Activated naive CD8-positive, alpha-beta T cell (primary cell): ENCODE results near the gene ADAMTSL2.

Experiments used
- H3K27ac Mint-ChIP-seq: one replicate; pipeline ENCODE4 v1.8.0; 2021; ENCODE audit warnings: mixed read lengths
- H3K27me3 Mint-ChIP-seq: one replicate; pipeline ENCODE4 v1.8.0; 2021; ENCODE audit warnings: mixed read lengths
- H3K36me3 Mint-ChIP-seq: one replicate; pipeline ENCODE4 v1.8.0; 2021; ENCODE audit warnings: mixed read lengths
- H3K4me1 Mint-ChIP-seq: one replicate; pipeline ENCODE4 v1.8.0; 2021; ENCODE audit warnings: low read depth, mixed read lengths
- H3K4me3 Mint-ChIP-seq: one replicate; pipeline ENCODE4 v1.8.0; 2021; ENCODE audit warnings: mild to moderate bottlenecking, mixed read lengths
- H3K9me3 Mint-ChIP-seq: one replicate; pipeline ENCODE4 v1.8.0; 2021; ENCODE audit warnings: low read depth, mixed read lengths

The ADAMTSL2 gene

DNA sequence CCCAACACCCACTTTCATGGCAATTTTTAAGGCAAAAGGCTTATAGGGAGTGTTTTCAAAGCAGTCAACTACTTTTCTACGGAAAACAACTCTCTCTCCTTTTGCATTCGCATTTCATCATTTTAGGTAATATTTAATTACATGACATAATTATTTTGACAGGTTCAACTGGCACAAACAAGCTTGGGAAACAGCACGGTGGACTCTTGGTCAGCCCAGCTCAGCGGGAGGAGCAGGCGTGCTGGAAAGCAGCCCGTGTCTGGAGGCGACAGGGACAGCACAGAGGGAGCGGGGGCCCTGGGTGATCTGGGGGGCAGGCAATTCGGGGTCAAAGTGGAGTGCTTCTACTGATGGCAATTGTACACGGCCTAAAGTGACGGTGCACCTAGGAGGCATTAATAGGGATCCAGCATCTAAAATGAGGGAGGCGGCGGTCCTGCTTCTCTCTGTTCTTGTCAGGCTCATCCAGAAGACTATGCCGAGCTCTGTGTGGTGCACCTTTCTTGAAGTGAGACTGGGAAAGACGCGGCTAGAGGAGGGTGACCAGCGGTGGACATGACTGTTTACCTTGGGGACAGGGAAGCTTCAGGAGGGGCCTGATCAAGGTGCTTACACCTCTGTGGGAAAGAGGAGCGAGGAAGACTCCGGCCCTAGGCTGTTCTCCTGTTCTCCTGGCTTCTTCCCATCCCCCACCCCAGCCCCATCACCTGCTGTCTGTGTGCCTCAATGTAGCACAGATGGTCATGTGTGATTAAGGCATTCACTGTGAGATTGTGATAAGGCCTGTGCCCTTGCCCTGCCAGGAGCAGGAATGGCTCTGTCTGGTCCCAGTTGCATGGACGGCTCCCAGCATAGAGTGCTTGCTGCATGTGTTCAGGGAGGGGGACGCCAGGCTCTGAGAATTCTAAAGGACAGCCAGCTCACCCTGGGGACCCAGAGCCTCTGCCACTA is 13.1 kb upstream of the ADAMTSL2 start:
- H3K4me1 Mint-ChIP-seq: peaks cover 2% of the 10 kb centered on the region
- H3K4me3 Mint-ChIP-seq: no peak overlapping the region
- H3K36me3 Mint-ChIP-seq: no peaks in the 10 kb centered on the region
- H3K27ac Mint-ChIP-seq: no peak overlapping the region
- no peaks in the 10 kb centered on the region for H3K9me3 Mint-ChIP-seq
- no peaks in the 10 kb centered on the region for H3K27me3 Mint-ChIP-seq

GRCh38 chr9:133522073-133522910 is 12.2 kb upstream of the ADAMTSL2 start:
- H3K27me3 Mint-ChIP-seq: no peaks in the 10 kb centered on the region
- no peak overlapping the region for H3K27ac Mint-ChIP-seq
- no peaks in the 10 kb centered on the region for H3K9me3 Mint-ChIP-seq
- peaks cover 5% of the 10 kb centered on the region for H3K4me1 Mint-ChIP-seq
- H3K36me3 Mint-ChIP-seq: no peaks in the 10 kb centered on the region
- H3K4me3 Mint-ChIP-seq: no peak overlapping the region

- Mint-ChIP-seq H3K9me3 (no peaks in the 10 kb centered on the region), H3K27me3 (no peaks in the 10 kb centered on the region), H3K4me3 (no peak overlapping the region), H3K27ac (no peak overlapping the region), H3K36me3 (no peaks in the 10 kb centered on the region), H3K4me1 (peaks cover 5% of the 10 kb centered on the region)
These were observed 11.4 kb upstream of the ADAMTSL2 start for GRCh38 chr9:133523106-133523505.

GRCh38 chr9:133524146-133524545 is 10.4 kb upstream of the ADAMTSL2 start:
- Mint-ChIP-seq H3K36me3 (no peaks in the 10 kb centered on the region), H3K27me3 (no peaks in the 10 kb centered on the region), H3K9me3 (no peaks in the 10 kb centered on the region), H3K4me1 (peaks cover 5% of the 10 kb centered on the region), H3K27ac (no peak overlapping the region), H3K4me3 (no peak overlapping the region)

- H3K4me3 Mint-ChIP-seq: no peak within 1 kb of the TSS
- peaks cover 5% of the 10 kb centered on the region for H3K4me1 Mint-ChIP-seq
- H3K27ac Mint-ChIP-seq: no peak within 1 kb of the TSS
- H3K9me3 Mint-ChIP-seq: no peaks in the 10 kb centered on the region
- H3K27me3 Mint-ChIP-seq: no peaks in the 10 kb centered on the region
- H3K36me3 Mint-ChIP-seq: no peaks in the 10 kb centered on the region
These were observed 9.8 kb upstream of the ADAMTSL2 start, which contains the start of gene MYMK for GRCh38 chr9:133524679-133525228. MYMK (minus strand) TSS chr9:133524959; CDS start chr9:133524844, 115 bp downstream.

DNA sequence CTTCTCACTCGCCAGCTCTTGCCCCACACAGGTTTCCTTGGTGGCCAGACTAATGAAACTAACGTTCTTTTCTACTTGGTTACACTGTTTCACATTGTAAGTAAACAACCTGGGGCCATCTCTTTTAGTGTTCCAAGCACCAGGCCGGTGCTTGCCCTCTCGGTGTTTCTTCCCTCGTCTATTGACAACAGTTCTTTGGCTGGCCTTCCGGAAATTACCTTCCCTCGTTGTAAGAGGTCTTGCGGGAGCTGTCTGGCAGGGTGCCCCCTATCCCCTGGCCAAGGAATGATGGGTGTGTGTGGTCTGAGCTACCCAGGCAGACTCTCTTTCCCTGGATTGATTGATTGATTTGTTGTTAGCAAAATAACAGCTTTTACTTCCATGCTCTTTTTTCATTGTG is 8.8 kb upstream of the ADAMTSL2 start:
- H3K36me3 Mint-ChIP-seq: no peaks in the 10 kb centered on the region
- peaks cover 5% of the 10 kb centered on the region for H3K4me1 Mint-ChIP-seq
- no peaks in the 10 kb centered on the region for H3K9me3 Mint-ChIP-seq
- no peak overlapping the region for H3K27ac Mint-ChIP-seq
- H3K4me3 Mint-ChIP-seq: no peak overlapping the region
- no peaks in the 10 kb centered on the region for H3K27me3 Mint-ChIP-seq

DNA sequence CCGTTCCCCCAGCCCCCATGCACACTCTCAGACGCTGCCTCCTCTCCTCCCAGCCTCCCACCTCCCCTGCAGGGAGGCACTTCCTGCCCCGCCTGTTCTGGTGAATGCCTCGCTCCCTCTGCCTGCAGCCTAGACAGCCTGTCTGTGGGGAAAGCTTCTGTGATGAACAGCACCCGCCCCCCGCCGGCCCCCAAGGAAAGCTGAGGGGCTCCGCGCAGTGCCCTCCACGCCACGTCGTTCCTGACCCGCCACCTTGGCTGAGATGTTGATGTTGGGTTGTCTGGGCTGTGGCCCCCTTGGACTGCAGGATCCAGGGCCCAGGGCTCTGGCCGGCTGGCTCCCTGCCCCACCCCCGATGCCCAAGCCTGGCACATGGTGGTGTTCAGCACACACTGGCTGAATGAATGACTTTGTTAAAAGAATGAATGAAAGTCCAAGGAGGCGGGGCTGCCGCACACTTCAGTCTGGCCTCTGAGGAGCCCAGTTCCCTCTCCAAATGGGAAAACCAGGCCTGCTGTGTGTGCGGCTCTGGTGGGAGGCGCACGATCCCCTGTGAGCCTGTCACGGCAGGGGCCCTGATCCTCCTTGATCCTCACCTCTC is 7.7 kb upstream of the ADAMTSL2 start:
- peaks cover 5% of the 10 kb centered on the region for H3K4me1 Mint-ChIP-seq
- no peak overlapping the region for H3K27ac Mint-ChIP-seq
- no peak overlapping the region for H3K4me3 Mint-ChIP-seq
- H3K36me3 Mint-ChIP-seq: no peaks in the 10 kb centered on the region
- H3K9me3 Mint-ChIP-seq: no peaks in the 10 kb centered on the region
- no peaks in the 10 kb centered on the region for H3K27me3 Mint-ChIP-seq

- H3K36me3 Mint-ChIP-seq: no peaks in the 10 kb centered on the region
- H3K27ac Mint-ChIP-seq: no peak overlapping the region
- H3K4me3 Mint-ChIP-seq: no peak overlapping the region
- peaks cover 5% of the 10 kb centered on the region for H3K4me1 Mint-ChIP-seq
- no peaks in the 10 kb centered on the region for H3K27me3 Mint-ChIP-seq
- no peaks in the 10 kb centered on the region for H3K9me3 Mint-ChIP-seq
These were observed 7.0 kb upstream of the ADAMTSL2 start for GRCh38 chr9:133527444-133527920.

- H3K4me3 Mint-ChIP-seq: no peak overlapping the region
- H3K36me3 Mint-ChIP-seq: no peaks in the 10 kb centered on the region
- H3K27ac Mint-ChIP-seq: no peak overlapping the region
- no peaks in the 10 kb centered on the region for H3K9me3 Mint-ChIP-seq
- H3K4me1 Mint-ChIP-seq: peaks cover 11% of the 10 kb centered on the region
- H3K27me3 Mint-ChIP-seq: no peaks in the 10 kb centered on the region
These were observed 6.3 kb upstream of the ADAMTSL2 start for GRCh38 chr9:133528001-133528875.

- no peaks in the 10 kb centered on the region for H3K9me3 Mint-ChIP-seq
- no peaks in the 10 kb centered on the region for H3K27me3 Mint-ChIP-seq
- no peaks in the 10 kb centered on the region for H3K36me3 Mint-ChIP-seq
- no peak overlapping the region for H3K27ac Mint-ChIP-seq
- H3K4me3 Mint-ChIP-seq: no peak overlapping the region
- H3K4me1 Mint-ChIP-seq: peaks cover 16% of the 10 kb centered on the region
These were observed 5.6 kb upstream of the ADAMTSL2 start for GRCh38 chr9:133528876-133529241.

- Mint-ChIP-seq H3K9me3 (no peaks in the 10 kb centered on the region), H3K27ac (no peak overlapping the region), H3K27me3 (no peaks in the 10 kb centered on the region)
These were observed 5.0 kb upstream of the ADAMTSL2 start for GRCh38 chr9:133529457-133529856.

DNA sequence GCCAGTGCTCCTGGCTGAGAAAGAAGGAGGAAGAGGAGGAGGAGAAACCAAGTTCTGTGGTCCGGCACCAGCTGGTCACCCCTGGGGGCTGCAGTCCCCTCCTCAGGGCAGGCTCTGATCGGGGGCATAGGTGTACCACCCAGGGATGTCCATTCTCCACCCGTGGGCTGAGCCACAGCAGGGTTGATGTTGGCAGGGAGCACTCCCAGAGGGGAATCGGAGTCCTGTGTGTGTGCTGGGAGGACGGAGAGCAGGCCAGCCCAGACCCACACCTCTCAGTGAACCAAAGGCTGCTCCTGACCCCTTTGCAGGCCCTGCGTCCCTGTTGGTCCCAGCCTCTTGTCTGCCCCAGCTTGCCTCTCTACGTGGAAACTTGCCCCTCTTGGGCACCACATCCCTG is 4.6 kb upstream of the ADAMTSL2 start:
- H3K27me3 Mint-ChIP-seq: no peaks in the 10 kb centered on the region
- no peaks in the 10 kb centered on the region for H3K9me3 Mint-ChIP-seq
- peaks cover 19% of the 10 kb centered on the region for H3K4me1 Mint-ChIP-seq
- H3K4me3 Mint-ChIP-seq: no peak overlapping the region
- H3K36me3 Mint-ChIP-seq: no peaks in the 10 kb centered on the region
- no peak overlapping the region for H3K27ac Mint-ChIP-seq

More at GRCh38 chr9:133529457-133529856, 5.0 kb upstream of the ADAMTSL2 start:
- Mint-ChIP-seq H3K4me1 (peaks cover 19% of the 10 kb centered on the region), H3K36me3 (no peaks in the 10 kb centered on the region), H3K4me3 (no peak overlapping the region)

GRCh38 chr9:133531293-133531692 is 3.2 kb upstream of the ADAMTSL2 start:
- H3K27me3 Mint-ChIP-seq: no peaks in the 10 kb centered on the region
- H3K4me3 Mint-ChIP-seq: no peak overlapping the region
- H3K4me1 Mint-ChIP-seq: peaks cover 18% of the 10 kb centered on the region
- H3K27ac Mint-ChIP-seq: no peak overlapping the region
- no peaks in the 10 kb centered on the region for H3K9me3 Mint-ChIP-seq
- no peaks in the 10 kb centered on the region for H3K36me3 Mint-ChIP-seq
